HepG2 (cell line): ENCODE results near the gene VMO1. TPM values are rescaled to one million over a fixed set of nuclear protein-coding genes. Genes with fewer than 3 reads are reported as not detected.

Source experiments
- AGO1 ChIP-seq: fragments of 200-400 bp; formaldehyde crosslinking; IDR thresholded peaks from 2 replicates; pipeline ENCODE4 v1.6.1; 2017; ENCODE audit warnings: mild to moderate bottlenecking, low read depth, low read length, moderate library complexity; ENCODE audit not compliant: poor library complexity, severe bottlenecking
- FLYWCH1 ChIP-seq: sonication (generic); formaldehyde crosslinking; IDR thresholded peaks from 2 replicates; pipeline ENCODE4 v1.8.1; 2023; ENCODE audit warnings: mild to moderate bottlenecking, missing genetic modification reagents
- MTF2 ChIP-seq: sonication (generic); formaldehyde crosslinking; IDR thresholded peaks from 2 replicates; pipeline ENCODE4 v1.5.0; 2020; ENCODE audit warnings: missing genetic modification reagents, borderline replicate concordance
- REST ChIP-seq, 2 experiments: IDR thresholded peaks; 2 replicates each; pipeline ENCODE4 v1.6.1; 2011 to 2012; ENCODE audit warnings: low read length in 2 of 2, borderline replicate concordance in 1 of 2, low read depth in 1 of 2, mild to moderate bottlenecking in 1 of 2, moderate library complexity in 1 of 2
- ZNF563 ChIP-seq: sonication (generic); formaldehyde crosslinking; IDR thresholded peaks from 2 replicates; pipeline ENCODE4 v1.8.0; 2022; ENCODE audit warnings: mild to moderate bottlenecking, moderate library complexity, missing genetic modification reagents
- ZNF775 ChIP-seq: sonication (generic); formaldehyde crosslinking; IDR thresholded peaks from 2 replicates; pipeline ENCODE4 v1.4.0; 2020; ENCODE audit warnings: missing genetic modification reagents, mild to moderate bottlenecking, moderate library complexity, borderline replicate concordance
- ZNF777 ChIP-seq: sonication (generic); formaldehyde crosslinking; IDR thresholded peaks from 2 replicates; pipeline ENCODE4 v1.4.0; 2020; ENCODE audit warnings: missing genetic modification reagents
- ZNF782 ChIP-seq: sonication (generic); formaldehyde crosslinking; IDR thresholded peaks from 2 replicates; pipeline ENCODE4 v1.4.0; 2020; ENCODE audit warnings: missing genetic modification reagents, mild to moderate bottlenecking, borderline replicate concordance
- ZSCAN12 ChIP-seq: sonication (generic); formaldehyde crosslinking; IDR thresholded peaks from 2 replicates; pipeline ENCODE4 v1.9.0; 2021; ENCODE audit warnings: mild to moderate bottlenecking, missing genetic modification reagents
- polyA plus RNA-seq, 8 experiments: library from polyadenylated mRNA; depleted of rRNA in 3 of 8; stranded (reverse) in 7 of 8; unstranded in 1 of 8; fragments of >200 nt; fragmentation: Illumina TruSeq in 4 of 8; extraction: Trizol in 4 of 8; gene quantifications; 2 replicates each; pipeline versions ENCODE4 v1.2.1 to v1.2.3, GENCODE V29; 2011 to 2016; ENCODE audit warnings: low read depth in 4 of 8, missing spikeins in 1 of 8, mixed read lengths in 1 of 8; ENCODE audit not compliant: insufficient read depth in 1 of 8
- total RNA-seq, 5 experiments: library from RNA; depleted of rRNA; stranded (reverse); fragments of >200 nt; fragmentation: Illumina TruSeq; extraction: Trizol; gene quantifications; 2 replicates each; pipeline ENCODE4 v1.2.3, GENCODE V29; 2016; ENCODE audit warnings: low read depth in 1 of 5
- TF ChIP-seq, protein P1 (sequence below): sonication (generic); formaldehyde crosslinking; IDR thresholded peaks from 2 replicates; pipeline ENCODE4 v1.9.0; 2022; ENCODE audit warnings: missing genetic modification reagents, mild to moderate bottlenecking, borderline replicate concordance
- TF ChIP-seq, protein P2 (sequence below): fragments of 450-650 bp; IDR thresholded peaks from 2 replicates; pipeline ENCODE4 v1.6.1; 2017
- TF ChIP-seq, protein P3 (sequence below): sonication (generic); formaldehyde crosslinking; IDR thresholded peaks from 2 replicates; pipeline ENCODE4 v1.8.1; 2023; ENCODE audit warnings: mild to moderate bottlenecking, inconsistent platforms, moderate library complexity, missing genetic modification reagents, borderline replicate concordance
- TF ChIP-seq, protein P4 (sequence below): sonication (generic); formaldehyde crosslinking; IDR thresholded peaks from 2 replicates; pipeline ENCODE4 v1.4.0; 2020; ENCODE audit warnings: missing genetic modification reagents, borderline replicate concordance

VMO1 gene
- total and polyA plus RNA-seq, 2 of the 13 experiments (the other 11 are each of a cell fraction or from before 2014, with no cell fraction given) = not detected

GRCh38 chr17:4788807-4789700 is 2.9 kb upstream of the VMO1 start, which contains the start of gene GLTPD2 (continued):
- TF ChIP-seq REST (IDR thresholded peaks at IDR 0.05; ENCODE audit: borderline replicate concordance in 1 of 2, low read depth in 1 of 2, low read length in 2 of 2) (no peak; a peak in 1 of 4 replicates), ZNF782 (CRISPR knock-in tag) (no peak), ZNF777 (no peak), FLYWCH1 (CRISPR knock-in tag) (no peak), ZSCAN12 (no peak), ZNF563 (CRISPR knock-in tag) (no peak), AGO1 (peak; percentile 48), ZNF775 (no peak), MTF2 (no peak; the same call in 1 of the 2 replicates)
- TF ChIP-seq, protein P1, sequence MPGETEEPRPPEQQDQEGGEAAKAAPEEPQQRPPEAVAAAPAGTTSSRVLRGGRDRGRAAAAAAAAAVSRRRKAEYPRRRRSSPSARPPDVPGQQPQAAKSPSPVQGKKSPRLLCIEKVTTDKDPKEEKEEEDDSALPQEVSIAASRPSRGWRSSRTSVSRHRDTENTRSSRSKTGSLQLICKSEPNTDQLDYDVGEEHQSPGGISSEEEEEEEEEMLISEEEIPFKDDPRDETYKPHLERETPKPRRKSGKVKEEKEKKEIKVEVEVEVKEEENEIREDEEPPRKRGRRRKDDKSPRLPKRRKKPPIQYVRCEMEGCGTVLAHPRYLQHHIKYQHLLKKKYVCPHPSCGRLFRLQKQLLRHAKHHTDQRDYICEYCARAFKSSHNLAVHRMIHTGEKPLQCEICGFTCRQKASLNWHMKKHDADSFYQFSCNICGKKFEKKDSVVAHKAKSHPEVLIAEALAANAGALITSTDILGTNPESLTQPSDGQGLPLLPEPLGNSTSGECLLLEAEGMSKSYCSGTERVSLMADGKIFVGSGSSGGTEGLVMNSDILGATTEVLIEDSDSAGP (CRISPR knock-in tag) = no peak; the same call in 1 of the 2 replicates
- TF ChIP-seq, protein P2, sequence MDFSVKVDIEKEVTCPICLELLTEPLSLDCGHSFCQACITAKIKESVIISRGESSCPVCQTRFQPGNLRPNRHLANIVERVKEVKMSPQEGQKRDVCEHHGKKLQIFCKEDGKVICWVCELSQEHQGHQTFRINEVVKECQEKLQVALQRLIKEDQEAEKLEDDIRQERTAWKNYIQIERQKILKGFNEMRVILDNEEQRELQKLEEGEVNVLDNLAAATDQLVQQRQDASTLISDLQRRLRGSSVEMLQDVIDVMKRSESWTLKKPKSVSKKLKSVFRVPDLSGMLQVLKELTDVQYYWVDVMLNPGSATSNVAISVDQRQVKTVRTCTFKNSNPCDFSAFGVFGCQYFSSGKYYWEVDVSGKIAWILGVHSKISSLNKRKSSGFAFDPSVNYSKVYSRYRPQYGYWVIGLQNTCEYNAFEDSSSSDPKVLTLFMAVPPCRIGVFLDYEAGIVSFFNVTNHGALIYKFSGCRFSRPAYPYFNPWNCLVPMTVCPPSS = no peak
- TF ChIP-seq, protein P3, sequence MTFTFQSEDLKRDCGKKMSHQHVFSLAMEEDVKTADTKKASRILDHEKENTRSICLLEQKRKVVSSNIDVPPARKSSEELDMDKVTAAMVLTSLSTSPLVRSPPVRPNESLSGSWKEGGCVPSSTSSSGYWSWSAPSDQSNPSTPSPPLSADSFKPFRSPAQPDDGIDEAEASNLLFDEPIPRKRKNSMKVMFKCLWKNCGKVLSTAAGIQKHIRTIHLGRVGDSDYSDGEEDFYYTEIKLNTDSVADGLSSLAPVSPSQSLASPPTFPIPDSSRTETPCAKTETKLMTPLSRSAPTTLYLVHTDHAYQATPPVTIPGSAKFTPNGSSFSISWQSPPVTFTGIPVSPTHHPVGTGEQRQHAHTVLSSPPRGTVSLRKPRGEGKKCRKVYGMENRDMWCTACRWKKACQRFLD (CRISPR knock-in tag) = no peak
- TF ChIP-seq, protein P4, sequence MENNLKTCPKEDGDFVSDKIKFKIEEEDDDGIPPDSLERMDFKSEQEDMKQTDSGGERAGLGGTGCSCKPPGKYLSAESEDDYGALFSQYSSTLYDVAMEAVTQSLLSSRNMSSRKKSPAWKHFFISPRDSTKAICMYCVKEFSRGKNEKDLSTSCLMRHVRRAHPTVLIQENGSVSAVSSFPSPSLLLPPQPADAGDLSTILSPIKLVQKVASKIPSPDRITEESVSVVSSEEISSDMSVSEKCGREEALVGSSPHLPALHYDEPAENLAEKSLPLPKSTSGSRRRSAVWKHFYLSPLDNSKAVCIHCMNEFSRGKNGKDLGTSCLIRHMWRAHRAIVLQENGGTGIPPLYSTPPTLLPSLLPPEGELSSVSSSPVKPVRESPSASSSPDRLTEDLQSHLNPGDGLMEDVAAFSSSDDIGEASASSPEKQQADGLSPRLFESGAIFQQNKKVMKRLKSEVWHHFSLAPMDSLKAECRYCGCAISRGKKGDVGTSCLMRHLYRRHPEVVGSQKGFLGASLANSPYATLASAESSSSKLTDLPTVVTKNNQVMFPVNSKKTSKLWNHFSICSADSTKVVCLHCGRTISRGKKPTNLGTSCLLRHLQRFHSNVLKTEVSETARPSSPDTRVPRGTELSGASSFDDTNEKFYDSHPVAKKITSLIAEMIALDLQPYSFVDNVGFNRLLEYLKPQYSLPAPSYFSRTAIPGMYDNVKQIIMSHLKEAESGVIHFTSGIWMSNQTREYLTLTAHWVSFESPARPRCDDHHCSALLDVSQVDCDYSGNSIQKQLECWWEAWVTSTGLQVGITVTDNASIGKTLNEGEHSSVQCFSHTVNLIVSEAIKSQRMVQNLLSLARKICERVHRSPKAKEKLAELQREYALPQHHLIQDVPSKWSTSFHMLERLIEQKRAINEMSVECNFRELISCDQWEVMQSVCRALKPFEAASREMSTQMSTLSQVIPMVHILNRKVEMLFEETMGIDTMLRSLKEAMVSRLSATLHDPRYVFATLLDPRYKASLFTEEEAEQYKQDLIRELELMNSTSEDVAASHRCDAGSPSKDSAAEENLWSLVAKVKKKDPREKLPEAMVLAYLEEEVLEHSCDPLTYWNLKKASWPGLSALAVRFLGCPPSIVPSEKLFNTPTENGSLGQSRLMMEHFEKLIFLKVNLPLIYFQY = no peak
